ENCODE results near the gene ZMPSTE24.

The ZMPSTE24 gene

GRCh38 chr1:40332695-40333094 is 74.7 kb downstream of the ZMPSTE24 start:
- DNase-seq = no peak

- DNase-seq = peak; percentile 8
Observed at GRCh38 chr1:40337443-40337842, 79.4 kb downstream of the ZMPSTE24 start.

- DNase-seq = peak; percentile 95
Observed at GRCh38 chr1:40338745-40339419, 80.8 kb downstream of the ZMPSTE24 start.

- peak; percentile 47 for DNase-seq
Observed at GRCh38 chr1:40339420-40340323, 81.6 kb downstream of the ZMPSTE24 start.

- peak; percentile 50 for DNase-seq
Observed at GRCh38 chr1:40341491-40342380, 83.7 kb downstream of the ZMPSTE24 start.

GRCh38 chr1:40342381-40342717 is 84.3 kb downstream of the ZMPSTE24 start:
- DNase-seq = peak; percentile 52

Measured in activated CD8-positive, alpha-beta memory T cell treated with anti-CD3 and anti-CD28 coated beads, Interleukin-2, amount 50 U/mL, for 48 hours (primary cell).